GM10266 (cell line): ENCODE data around the gene COL3A1.

ENCODE experiments used
- DNase-seq: peaks from one replicate; pipeline ENCODE4 v3.0.0; 2012; ENCODE audit errors: extremely low spot score
- CTCF ChIP-seq: IDR thresholded peaks from 2 replicates; pipeline ENCODE4 v1.5.1; 2012; ENCODE audit warnings: mild to moderate bottlenecking, low read depth; ENCODE audit not compliant: control insufficient read depth, insufficient read depth; ENCODE audit errors: missing control alignments

COL3A1 gene

GRCh38 chr2:188975497-188976102, 1.4 kb downstream of the COL3A1 start:
- TF ChIP-seq CTCF = no peak
- DNase-seq = no peak

- DNase-seq = no peak
- no peak for TF ChIP-seq CTCF
Measured at GRCh38 chr2:188976545-188977268, 2.5 kb downstream of the COL3A1 start.

- no peak for TF ChIP-seq CTCF
- DNase-seq = no peak
Measured at GRCh38 chr2:188977317-188977716, 3.1 kb downstream of the COL3A1 start.

GRCh38 chr2:188978291-188979081, 4.3 kb downstream of the COL3A1 start:
- TF ChIP-seq CTCF = peak; percentile 50
- peak; percentile 30 for DNase-seq

- DNase-seq = no peak
- TF ChIP-seq CTCF = no peak
Measured at GRCh38 chr2:188979187-188980114, 5.3 kb downstream of the COL3A1 start.

GRCh38 chr2:188983427-188984064, 9.4 kb downstream of the COL3A1 start:
- no peak for DNase-seq
- peak; percentile 38 for TF ChIP-seq CTCF
